NCI-H2196 treated with DMSO at 0.1 percent for 48 hours (cell line): ENCODE data around the gene DNAI1.
"Not testable (repeated sequence)": the region's sequence is repeated elsewhere in the genome, so short reads cannot be mapped to it uniquely, and the experiment has no call there.

Source experiments
- DNase-seq: peaks from one replicate; lab custom pipeline; 2025; ENCODE audit not compliant: unreplicated experiment; lab: John Stamatoyannopoulos, UW

The DNAI1 gene

GRCh38 chr9:34532041-34532440 lies 73.4 kb downstream of the DNAI1 start:
- DNase-seq: not testable (repeated sequence)

- no peak for DNase-seq
These were observed 78.1 kb downstream of the DNAI1 start for GRCh38 chr9:34536685-34537084.

- no peak for DNase-seq
These were observed 82.2 kb downstream of the DNAI1 start for GRCh38 chr9:34540827-34541226.

GRCh38 chr9:34541540-34541939 lies 82.9 kb downstream of the DNAI1 start:
- no peak for DNase-seq

GRCh38 chr9:34544035-34544434 lies 85.4 kb downstream of the DNAI1 start:
- DNase-seq: no peak

- no peak for DNase-seq
These were observed 86.9 kb downstream of the DNAI1 start for GRCh38 chr9:34545497-34545896.

- DNase-seq: no peak
These were observed 87.7 kb downstream of the DNAI1 start for GRCh38 chr9:34546102-34546833.

GRCh38 chr9:34546834-34547827 lies 88.5 kb downstream of the DNAI1 start:
- DNase-seq: peak; percentile 60

- DNase-seq: no peak
These were observed 89.5 kb downstream of the DNAI1 start for GRCh38 chr9:34547960-34548611.

- DNase-seq: no peak
These were observed 90.8 kb downstream of the DNAI1 start for GRCh38 chr9:34549407-34549732.

GRCh38 chr9:34550016-34550680 lies 91.5 kb downstream of the DNAI1 start:
- no peak for DNase-seq

- no peak for DNase-seq
These were observed 92.2 kb downstream of the DNAI1 start for GRCh38 chr9:34550681-34551270.

- DNase-seq: no peak
These were observed 93.4 kb downstream of the DNAI1 start for GRCh38 chr9:34551751-34552605.

- no peak for DNase-seq
These were observed 94.0 kb downstream of the DNAI1 start for GRCh38 chr9:34552606-34552981.

GRCh38 chr9:34552986-34553385 lies 94.4 kb downstream of the DNAI1 start:
- DNase-seq: no peak

GRCh38 chr9:34553511-34554021 lies 95.0 kb downstream of the DNAI1 start:
- no peak for DNase-seq

- DNase-seq: no peak
These were observed 95.8 kb downstream of the DNAI1 start for GRCh38 chr9:34554211-34555001.

GRCh38 chr9:34555002-34555348 lies 96.4 kb downstream of the DNAI1 start:
- no peak for DNase-seq

GRCh38 chr9:34555500-34555899 lies 96.9 kb downstream of the DNAI1 start:
- DNase-seq: no peak
